HUES6 (cell line): ENCODE results near the gene CCDC171.

Experiments used
- H3K27ac ChIP-seq: 2 replicates; pipeline ENCODE4 v1.7.0; 2013; ENCODE audit warnings: low read depth, mild to moderate bottlenecking, low read length, inconsistent platforms
- H3K27me3 ChIP-seq: 2 replicates; pipeline ENCODE4 v1.6.1; 2013; ENCODE audit warnings: low read length; ENCODE audit not compliant: control insufficient read depth, insufficient read depth
- H3K36me3 ChIP-seq: 2 replicates; pipeline ENCODE4 v1.6.1; 2013; ENCODE audit warnings: low read length; ENCODE audit not compliant: control insufficient read depth, insufficient read depth
- H3K4me1 ChIP-seq: 2 replicates; pipeline ENCODE4 v1.6.1; 2013; ENCODE audit warnings: low read length; ENCODE audit not compliant: control insufficient read depth, insufficient read depth
- H3K4me3 ChIP-seq: 2 replicates; pipeline ENCODE4 v1.5.1; 2013; ENCODE audit warnings: low read depth, low read length
- H3K9ac ChIP-seq: one replicate; pipeline ENCODE4 v1.6.1; 2013; ENCODE audit warnings: mild to moderate bottlenecking, low read length
- H3K9me3 ChIP-seq: 2 replicates; pipeline ENCODE4 v1.6.1; 2013; ENCODE audit warnings: low read depth, low read length; ENCODE audit not compliant: control insufficient read depth, insufficient read depth

Gene CCDC171

DNA sequence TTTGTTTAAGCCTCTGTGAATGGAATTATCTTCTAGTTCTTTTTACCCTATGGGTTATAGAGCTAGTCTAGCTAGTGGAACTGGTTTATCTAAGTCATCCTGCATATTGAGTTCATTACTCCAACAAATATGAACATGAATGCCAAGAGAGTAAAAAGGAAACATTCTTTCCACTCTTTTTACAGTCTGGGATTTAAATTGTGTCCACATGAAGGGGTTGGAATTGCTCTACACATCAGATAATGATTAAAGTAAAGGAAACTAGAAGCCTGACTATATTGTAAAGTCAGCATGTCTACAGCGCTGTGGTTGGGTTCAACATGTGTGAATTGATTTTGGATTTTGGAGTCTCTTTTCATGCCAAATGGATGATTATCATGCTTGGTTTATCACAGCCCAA is 173.1 kb downstream of the CCDC171 start:
- Histone ChIP-seq H3K9ac (no peak overlapping the region), H3K9me3 (no peaks in the 10 kb centered on the region), H3K27me3 (no peaks in the 10 kb centered on the region), H3K27ac (no peak overlapping the region), H3K4me3 (no peak overlapping the region), H3K4me1 (0 out of 2 replicates have a peak, but pooled peaks cover 7% of the 10 kb centered on the region), H3K36me3 (no peaks in the 10 kb centered on the region)

GRCh38 chr9:15729507-15729906 is 176.7 kb downstream of the CCDC171 start:
- H3K27ac ChIP-seq, result no peak overlapping the region
- no peak overlapping the region for H3K4me3 ChIP-seq
- H3K9me3 ChIP-seq, result no peaks in the 10 kb centered on the region
- no peaks in the 10 kb centered on the region for H3K4me1 ChIP-seq
- H3K36me3 ChIP-seq, result no peaks in the 10 kb centered on the region
- no peaks in the 10 kb centered on the region for H3K27me3 ChIP-seq
- no peak overlapping the region for H3K9ac ChIP-seq

DNA sequence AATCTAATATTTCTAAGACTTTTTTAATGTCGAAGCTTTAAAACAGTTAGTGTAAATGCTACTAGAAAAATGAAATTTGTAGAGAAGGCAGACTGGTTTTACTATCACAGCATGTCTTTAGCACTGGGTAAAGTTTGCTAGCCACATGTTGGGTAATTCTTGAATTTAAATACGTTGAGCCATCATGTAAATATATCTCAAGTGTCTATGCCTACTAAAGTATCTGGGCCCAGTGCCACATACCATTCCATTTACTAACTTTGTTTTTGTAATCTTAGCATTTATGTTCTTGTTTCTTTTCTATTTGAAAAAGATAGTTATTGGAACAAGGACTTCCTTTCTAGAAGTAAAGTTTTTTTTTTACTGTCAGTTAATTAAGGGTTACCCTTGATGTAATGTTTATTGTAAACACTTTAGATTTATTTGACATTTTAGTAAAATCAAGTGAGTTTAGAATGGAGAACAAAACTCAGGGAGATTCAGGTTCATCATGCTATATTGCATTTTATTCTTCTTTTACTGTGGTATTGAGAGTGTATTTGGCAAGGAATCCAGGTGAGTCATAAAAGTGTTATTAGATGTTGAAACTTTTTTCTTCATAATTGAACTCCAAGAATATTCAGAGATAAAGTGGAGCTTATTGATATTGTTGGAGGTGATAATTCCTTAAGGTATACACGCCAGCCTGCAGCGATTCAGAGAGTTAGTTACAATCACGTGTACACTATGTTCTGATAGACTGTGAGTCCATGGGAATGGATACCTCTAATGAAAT is 182.4 kb downstream of the CCDC171 start:
- H3K4me3 ChIP-seq, result no peak overlapping the region
- H3K27me3 ChIP-seq, result no peaks in the 10 kb centered on the region
- H3K27ac ChIP-seq, result no peak overlapping the region
- no peaks in the 10 kb centered on the region for H3K9me3 ChIP-seq
- H3K9ac ChIP-seq, result no peak overlapping the region
- H3K36me3 ChIP-seq, result no peaks in the 10 kb centered on the region
- H3K4me1 ChIP-seq, result no peaks in the 10 kb centered on the region

- no peak overlapping the region for H3K4me3 ChIP-seq
- H3K36me3 ChIP-seq, result no peaks in the 10 kb centered on the region
- H3K4me1 ChIP-seq, result no peaks in the 10 kb centered on the region
- H3K9ac ChIP-seq, result no peak overlapping the region
- H3K27me3 ChIP-seq, result no peaks in the 10 kb centered on the region
- H3K27ac ChIP-seq, result no peak overlapping the region
- H3K9me3 ChIP-seq, result no peaks in the 10 kb centered on the region
Measured at GRCh38 chr9:15736569-15736968, 183.7 kb downstream of the CCDC171 start.

DNA sequence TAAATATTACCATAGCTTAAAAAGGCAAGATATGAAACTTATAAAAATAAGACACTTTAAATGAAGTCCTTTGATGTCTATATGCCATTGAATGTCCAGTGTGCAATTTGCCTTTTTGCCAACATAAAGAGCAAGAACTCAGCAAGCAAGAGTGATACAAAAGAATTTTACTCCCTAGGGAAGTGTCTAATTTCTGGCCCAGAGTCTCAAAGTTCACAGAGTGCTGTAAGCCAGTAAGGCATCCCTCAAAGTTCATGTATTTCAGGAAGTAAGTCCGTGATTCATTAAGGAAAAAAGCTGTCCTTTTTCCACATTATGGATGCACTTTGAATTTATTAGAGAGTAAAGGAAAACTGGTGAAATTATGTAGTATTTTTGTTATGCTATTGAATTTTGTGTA is 185.2 kb downstream of the CCDC171 start:
- H3K27ac ChIP-seq, result no peak overlapping the region
- H3K27me3 ChIP-seq, result no peaks in the 10 kb centered on the region
- H3K9me3 ChIP-seq, result no peaks in the 10 kb centered on the region
- H3K4me3 ChIP-seq, result no peak overlapping the region
- no peaks in the 10 kb centered on the region for H3K36me3 ChIP-seq
- no peaks in the 10 kb centered on the region for H3K4me1 ChIP-seq
- H3K9ac ChIP-seq, result no peak overlapping the region

GRCh38 chr9:15741015-15741414 is 188.2 kb downstream of the CCDC171 start:
- Histone ChIP-seq H3K9me3 (no peaks in the 10 kb centered on the region), H3K4me1 (no peaks in the 10 kb centered on the region), H3K36me3 (no peaks in the 10 kb centered on the region), H3K9ac (no peak overlapping the region), H3K27me3 (no peaks in the 10 kb centered on the region), H3K4me3 (no peak overlapping the region), H3K27ac (no peak overlapping the region)

GRCh38 chr9:15743512-15743911 is 190.7 kb downstream of the CCDC171 start:
- Histone ChIP-seq H3K36me3 (no peaks in the 10 kb centered on the region), H3K4me1 (0 out of 2 replicates have a peak, but pooled peaks cover 2% of the 10 kb centered on the region), H3K9me3 (no peaks in the 10 kb centered on the region), H3K4me3 (no peak overlapping the region), H3K9ac (no peak overlapping the region), H3K27me3 (no peaks in the 10 kb centered on the region), H3K27ac (no peak overlapping the region)

- H3K27me3 ChIP-seq, result no peaks in the 10 kb centered on the region
- H3K9ac ChIP-seq, result no peak overlapping the region
- no peak overlapping the region for H3K4me3 ChIP-seq
- no peak overlapping the region for H3K27ac ChIP-seq
- 0 out of 2 replicates have a peak, but pooled peaks cover 2% of the 10 kb centered on the region for H3K4me1 ChIP-seq
- H3K9me3 ChIP-seq, result no peaks in the 10 kb centered on the region
- H3K36me3 ChIP-seq, result no peaks in the 10 kb centered on the region
Measured at GRCh38 chr9:15744196-15744595, 191.4 kb downstream of the CCDC171 start.

- H3K36me3 ChIP-seq, result no peaks in the 10 kb centered on the region
- H3K9me3 ChIP-seq, result no peaks in the 10 kb centered on the region
- no peak overlapping the region for H3K27ac ChIP-seq
- no peak overlapping the region for H3K9ac ChIP-seq
- H3K4me1 ChIP-seq, result 0 out of 2 replicates have a peak, but pooled peaks cover 2% of the 10 kb centered on the region
- no peaks in the 10 kb centered on the region for H3K27me3 ChIP-seq
- no peak overlapping the region for H3K4me3 ChIP-seq
Measured at GRCh38 chr9:15746905-15747304, 194.1 kb downstream of the CCDC171 start.

- Histone ChIP-seq H3K9me3 (no peaks in the 10 kb centered on the region), H3K27me3 (no peaks in the 10 kb centered on the region), H3K27ac (no peak overlapping the region), H3K4me1 (no peaks in the 10 kb centered on the region), H3K36me3 (no peaks in the 10 kb centered on the region), H3K4me3 (no peak overlapping the region), H3K9ac (no peak overlapping the region)
Measured at GRCh38 chr9:15755660-15756059, 202.8 kb downstream of the CCDC171 start.

- Histone ChIP-seq H3K9ac (no peak overlapping the region), H3K27ac (no peak overlapping the region), H3K4me1 (no peaks in the 10 kb centered on the region), H3K4me3 (no peak overlapping the region), H3K9me3 (no peaks in the 10 kb centered on the region), H3K27me3 (no peaks in the 10 kb centered on the region), H3K36me3 (no peaks in the 10 kb centered on the region)
Measured at GRCh38 chr9:15761551-15761950, 208.7 kb downstream of the CCDC171 start.
